ENCODE measurements around the gene PLXNA4. TPM values are rescaled to one million over a fixed set of nuclear protein-coding genes. Genes with fewer than 3 reads are reported as not detected.

Gene PLXNA4
- total and polyA plus RNA-seq, 8 donors = 0.15 to 12.8 (median 1.6) TPM

- H3K27me3 ChIP-seq = no peaks in the 10 kb centered on the region
- H3K4me3 ChIP-seq = no peak overlapping the region
- intact Hi-C loops (cut with DNase I; ENCODE audit: low total_unique reads) = no loop called here
These were observed 296.6 kb downstream of the PLXNA4 start for GRCh38 chr7:132279718-132280117.

GRCh38 chr7:132276976-132277725 is 299.1 kb downstream of the PLXNA4 start:
- no peak overlapping the region for H3K4me3 ChIP-seq
- H3K27ac ChIP-seq = no peak overlapping the region
- H3K36me3 ChIP-seq = no peaks in the 10 kb centered on the region
- no peaks in the 10 kb centered on the region for H3K27me3 ChIP-seq
- intact Hi-C loops (cut with DNase I; ENCODE audit: low total_unique reads) = no loop called here
- peaks cover 0 to 19% (median 7%) of the 10 kb centered on the region in 4 donors for H3K4me1 ChIP-seq
- WGBS, 5 donors = 40 to 67% (median 60%) methylated on average over 5 of the region's 5 CpGs
- peak in 1 of 2 donors; percentile 26 for DNase-seq
- no peaks in the 10 kb centered on the region for H3K9me3 ChIP-seq
- TF ChIP-seq CTCF (IDR thresholded peaks at IDR 0.05) (no peak), POLR2A (IDR thresholded peaks at IDR 0.05) (no peak), POLR2AphosphoS5 (IDR thresholded peaks at IDR 0.05) (no peak), EP300 (IDR thresholded peaks at IDR 0.05) (no peak)

More at GRCh38 chr7:132279718-132280117, 296.6 kb downstream of the PLXNA4 start:
- H3K36me3 ChIP-seq = no peaks in the 10 kb centered on the region
- no peaks in the 10 kb centered on the region for H3K9me3 ChIP-seq
- TF ChIP-seq POLR2A (IDR thresholded peaks at IDR 0.05) (no peak), POLR2AphosphoS5 (IDR thresholded peaks at IDR 0.05) (no peak), EP300 (IDR thresholded peaks at IDR 0.05) (no peak), CTCF (IDR thresholded peaks at IDR 0.05) (no peak)
- H3K4me1 ChIP-seq = peaks cover 0 to 19% (median 7%) of the 10 kb centered on the region in 4 donors
- no peak overlapping the region for H3K27ac ChIP-seq
- DNase-seq = no peak
- 77 to 92% (median 89%) methylated on average over 4 of the region's 4 CpGs for WGBS, 5 donors

- no peaks in the 10 kb centered on the region for H3K9me3 ChIP-seq
- DNase-seq = peak in 1 of 2 donors; percentile 26
- intact Hi-C loops (cut with DNase I; ENCODE audit: low total_unique reads) = no loop called here
These were observed 300.0 kb downstream of the PLXNA4 start for GRCh38 chr7:132276234-132276630.

GRCh38 chr7:132275416-132276233 is 300.6 kb downstream of the PLXNA4 start:
- intact Hi-C loops (cut with DNase I; ENCODE audit: low total_unique reads) = no loop called here
- no peak for DNase-seq
- H3K4me1 ChIP-seq = peaks cover 0 to 19% (median 7%) of the 10 kb centered on the region in 4 donors
- H3K4me3 ChIP-seq = no peak overlapping the region
- 59 to 73% (median 61%) methylated on average over 4 of the region's 4 CpGs for WGBS, 5 donors
- H3K9me3 ChIP-seq = no peaks in the 10 kb centered on the region
- no peaks in the 10 kb centered on the region for H3K36me3 ChIP-seq
- H3K27ac ChIP-seq = no peak overlapping the region
- no peaks in the 10 kb centered on the region for H3K27me3 ChIP-seq
- TF ChIP-seq EP300 (IDR thresholded peaks at IDR 0.05) = no peak
- TF ChIP-seq POLR2AphosphoS5 (IDR thresholded peaks at IDR 0.05) = no peak
- TF ChIP-seq POLR2A (IDR thresholded peaks at IDR 0.05) = no peak
- no peak for TF ChIP-seq CTCF (IDR thresholded peaks at IDR 0.05)

More at GRCh38 chr7:132276234-132276630, 300.0 kb downstream of the PLXNA4 start:
- no peak for TF ChIP-seq EP300 (IDR thresholded peaks at IDR 0.05)
- no peak overlapping the region for H3K4me3 ChIP-seq
- no peaks in the 10 kb centered on the region for H3K36me3 ChIP-seq
- no peak overlapping the region for H3K27ac ChIP-seq
- no peaks in the 10 kb centered on the region for H3K27me3 ChIP-seq
- WGBS, 5 donors = 18 to 37% (median 23%) methylated on average over 3 of the region's 3 CpGs
- peaks cover 0 to 19% (median 7%) of the 10 kb centered on the region in 4 donors for H3K4me1 ChIP-seq

All from stomach (tissue), 9 donors.